ENCODE data around the gene RRH. TPM values are rescaled to one million over a fixed set of nuclear protein-coding genes. Genes with fewer than 3 reads are reported as not detected.

The RRH gene
- total and polyA plus RNA-seq, 2 of the 13 experiments (the other 11 are each of a cell fraction or from before 2014, with no cell fraction given) = 0.07 to 0.17 TPM

DNA sequence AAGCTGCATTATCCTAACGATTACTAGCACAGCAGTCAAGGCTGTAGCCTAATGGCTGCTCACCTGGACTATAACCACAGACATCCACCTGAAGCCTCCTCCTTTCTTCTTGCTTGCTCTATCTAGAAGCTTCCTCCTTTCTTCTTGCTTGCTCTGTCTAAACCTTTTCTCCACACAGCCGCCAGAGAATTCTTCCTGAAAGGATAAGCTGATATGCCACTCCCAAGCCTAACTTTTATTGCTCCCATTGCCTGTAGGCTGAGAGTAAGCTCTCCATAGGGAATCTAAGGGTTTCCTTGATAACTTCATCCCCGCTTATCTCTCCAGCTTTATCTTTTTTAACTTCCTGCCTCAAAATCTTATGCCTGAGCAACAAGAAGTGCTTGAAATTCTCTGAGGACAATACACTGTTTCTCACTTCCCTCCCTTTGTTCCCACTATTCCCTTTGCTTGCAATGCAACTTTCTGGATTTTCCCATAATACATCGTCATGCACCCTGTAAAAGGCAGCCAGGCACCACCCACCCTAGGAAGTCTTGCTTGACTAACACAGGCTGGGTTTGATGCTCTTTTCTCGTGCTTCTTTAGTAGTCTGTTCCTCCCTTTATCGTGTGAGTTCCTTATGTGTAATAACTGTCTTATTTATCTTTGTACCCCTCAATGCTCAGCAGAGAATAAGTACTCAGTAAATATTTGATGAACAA, 18.8 kb downstream of the RRH start:
- in situ Hi-C loops (cut with HindIII; ENCODE audit: extremely low pct_ligation_motif_present, low pct_unique_long_range_greater_than_20kb) = no loop called here
- BruUV-seq (replicated peaks) = no TSS peak
- FAIRE-seq = no peak

More for the DNA sequence above, 18.8 kb downstream of the RRH start:
- intact Hi-C loops (cut with micrococcal nuclease; ENCODE audit: unreplicated experiment) = no loop called here
- Histone ChIP-seq H3K79me2 (ENCODE audit: insufficient read depth, low read length) (no peaks in the 10 kb centered on the region), H3K4me1 (ENCODE audit: insufficient read depth, low read length) (no peaks in the 10 kb centered on the region), H3K4me3 (replicated peaks in 1 of 3; ENCODE audit: insufficient read depth in 1 of 3, low read depth in 2 of 3, low read length in 3 of 3) (no peak overlapping the region), H3K9ac (ENCODE audit: insufficient read depth, low read depth, low read length) (no peak overlapping the region), H3K27ac (ENCODE audit: extremely low read length, insufficient read depth, low read length) (no peak overlapping the region), H2AFZ (ENCODE audit: low read length) (no peak overlapping the region), H3K4me2 (ENCODE audit: low read depth, low read length) (no peak overlapping the region), H3K36me3 (replicated peaks in 1 of 2; ENCODE audit: control insufficient read depth in 1 of 2, insufficient read depth in 2 of 2, low read length in 2 of 2) (no peaks in the 10 kb centered on the region), H4K20me1 (ENCODE audit: insufficient read depth, low read length) (no peaks in the 10 kb centered on the region), H3K27me3 (ENCODE audit: control insufficient read depth in 1 of 2, insufficient read depth in 2 of 2, low read length in 2 of 2) (peaks cover 0 to 5% of the 10 kb centered on the region in 2 experiments; a peak in 1 of 5 replicates), H3K9me3 (ENCODE audit: low read length) (no peaks in the 10 kb centered on the region)
- DNase-seq (ENCODE audit: low spot score) (no peak), ATAC-seq (no peak)
- POLR2A ChIA-PET = no interaction called here
- CTCF ChIA-PET (ENCODE audit: low intra/inter-chr PET ratio, low total read pairs) = no interaction called here
- WGBS (ENCODE audit: low lambda C conversion rate) = 3% methylated on average over 6 of the region's 6 CpGs
- TF ChIP-seq, protein P1, sequence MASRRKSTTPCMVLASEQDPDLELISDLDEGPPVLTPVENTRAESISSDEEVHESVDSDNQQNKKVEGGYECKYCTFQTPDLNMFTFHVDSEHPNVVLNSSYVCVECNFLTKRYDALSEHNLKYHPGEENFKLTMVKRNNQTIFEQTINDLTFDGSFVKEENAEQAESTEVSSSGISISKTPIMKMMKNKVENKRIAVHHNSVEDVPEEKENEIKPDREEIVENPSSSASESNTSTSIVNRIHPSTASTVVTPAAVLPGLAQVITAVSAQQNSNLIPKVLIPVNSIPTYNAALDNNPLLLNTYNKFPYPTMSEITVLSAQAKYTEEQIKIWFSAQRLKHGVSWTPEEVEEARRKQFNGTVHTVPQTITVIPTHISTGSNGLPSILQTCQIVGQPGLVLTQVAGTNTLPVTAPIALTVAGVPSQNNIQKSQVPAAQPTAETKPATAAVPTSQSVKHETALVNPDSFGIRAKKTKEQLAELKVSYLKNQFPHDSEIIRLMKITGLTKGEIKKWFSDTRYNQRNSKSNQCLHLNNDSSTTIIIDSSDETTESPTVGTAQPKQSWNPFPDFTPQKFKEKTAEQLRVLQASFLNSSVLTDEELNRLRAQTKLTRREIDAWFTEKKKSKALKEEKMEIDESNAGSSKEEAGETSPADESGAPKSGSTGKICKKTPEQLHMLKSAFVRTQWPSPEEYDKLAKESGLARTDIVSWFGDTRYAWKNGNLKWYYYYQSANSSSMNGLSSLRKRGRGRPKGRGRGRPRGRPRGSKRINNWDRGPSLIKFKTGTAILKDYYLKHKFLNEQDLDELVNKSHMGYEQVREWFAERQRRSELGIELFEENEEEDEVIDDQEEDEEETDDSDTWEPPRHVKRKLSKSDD (CRISPR knock-in tag; IDR thresholded peaks at IDR 0.05; ENCODE audit: low read depth) = no peak
- TF ChIP-seq SMAD1 (CRISPR knock-in tag; IDR thresholded peaks at IDR 0.05; ENCODE audit: borderline replicate concordance, low read depth) = no peak
- TF ChIP-seq, protein P2, sequence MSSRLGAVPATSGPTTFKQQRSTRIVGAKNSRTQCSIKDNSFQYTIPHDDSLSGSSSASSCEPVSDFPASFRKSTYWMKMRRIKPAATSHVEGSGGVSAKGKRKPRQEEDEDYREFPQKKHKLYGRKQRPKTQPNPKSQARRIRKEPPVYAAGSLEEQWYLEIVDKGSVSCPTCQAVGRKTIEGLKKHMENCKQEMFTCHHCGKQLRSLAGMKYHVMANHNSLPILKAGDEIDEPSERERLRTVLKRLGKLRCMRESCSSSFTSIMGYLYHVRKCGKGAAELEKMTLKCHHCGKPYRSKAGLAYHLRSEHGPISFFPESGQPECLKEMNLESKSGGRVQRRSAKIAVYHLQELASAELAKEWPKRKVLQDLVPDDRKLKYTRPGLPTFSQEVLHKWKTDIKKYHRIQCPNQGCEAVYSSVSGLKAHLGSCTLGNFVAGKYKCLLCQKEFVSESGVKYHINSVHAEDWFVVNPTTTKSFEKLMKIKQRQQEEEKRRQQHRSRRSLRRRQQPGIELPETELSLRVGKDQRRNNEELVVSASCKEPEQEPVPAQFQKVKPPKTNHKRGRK (CRISPR knock-in tag; IDR thresholded peaks at IDR 0.05) = no peak
